ENCODE results near the gene SPART. TPM values are rescaled to one million over a fixed set of nuclear protein-coding genes. Genes with fewer than 3 reads are reported as not detected.
A peak's percentile ranks its signal among the peaks of the same experiment; 100 is the strongest.
"Not testable (repeated sequence)": the region's sequence is repeated elsewhere in the genome, so short reads cannot be mapped to it uniquely, and the experiment has no call there.

Gene SPART
- total RNA-seq, 1 experiment from 2014 or later, result 52.2 TPM

- no peak for DNase-seq (ENCODE audit: low read depth)
Observed at GRCh38 chr13:36354842-36355623, 8.8 kb upstream of the SPART start.

GRCh38 chr13:36353001-36353400, 6.8 kb upstream of the SPART start:
- no peak for DNase-seq (ENCODE audit: low read depth)

GRCh38 chr13:36352350-36352749, 6.2 kb upstream of the SPART start:
- peak; percentile 9 for DNase-seq (ENCODE audit: low read depth)

GRCh38 chr13:36347531-36348210, 1.5 kb upstream of the SPART start:
- no peak for DNase-seq (ENCODE audit: low read depth)

- peak; percentile 84 for DNase-seq (ENCODE audit: low read depth)
Observed at GRCh38 chr13:36345438-36346221, 564 bp downstream of the SPART start.

- DNase-seq (ENCODE audit: low read depth), result peak; percentile 42
Observed at GRCh38 chr13:36344886-36345437, 1.2 kb downstream of the SPART start.

- peak; percentile 11 for DNase-seq (ENCODE audit: low read depth)
Observed at GRCh38 chr13:36344173-36344572, 2.0 kb downstream of the SPART start.

- DNase-seq (ENCODE audit: low read depth), result no peak
Observed at GRCh38 chr13:36343766-36344165, 2.4 kb downstream of the SPART start.

GRCh38 chr13:36342715-36343114, 3.5 kb downstream of the SPART start:
- DNase-seq (ENCODE audit: low read depth), result no peak

- DNase-seq (ENCODE audit: low read depth), result peak; percentile 62
Observed at GRCh38 chr13:36341718-36342117, 4.5 kb downstream of the SPART start.

GRCh38 chr13:36339600-36340155, 6.5 kb downstream of the SPART start:
- DNase-seq (ENCODE audit: low read depth), result no peak

- no peak for DNase-seq (ENCODE audit: low read depth)
Observed at GRCh38 chr13:36337938-36338641, 8.1 kb downstream of the SPART start.

- peak; percentile 50 for DNase-seq (ENCODE audit: low read depth)
Observed at GRCh38 chr13:36332986-36333385, 13.2 kb downstream of the SPART start.

- DNase-seq (ENCODE audit: low read depth), result not testable (repeated sequence)
Observed at GRCh38 chr13:36332255-36332654, 13.9 kb downstream of the SPART start.

GRCh38 chr13:36331280-36331679, 14.9 kb downstream of the SPART start:
- DNase-seq (ENCODE audit: low read depth), result no peak

GRCh38 chr13:36329361-36329760, 16.8 kb downstream of the SPART start:
- no peak for DNase-seq (ENCODE audit: low read depth)

GRCh38 chr13:36328821-36329220, 17.4 kb downstream of the SPART start:
- no peak for DNase-seq (ENCODE audit: low read depth)

- no peak for DNase-seq (ENCODE audit: low read depth)
Observed at GRCh38 chr13:36325912-36326311, 20.3 kb downstream of the SPART start.

GRCh38 chr13:36324881-36325280, 21.3 kb downstream of the SPART start:
- DNase-seq (ENCODE audit: low read depth), result not testable (repeated sequence)

GRCh38 chr13:36323951-36324566, 22.1 kb downstream of the SPART start:
- peak; percentile 87 for DNase-seq (ENCODE audit: low read depth)

GRCh38 chr13:36323408-36323807, 22.8 kb downstream of the SPART start:
- DNase-seq (ENCODE audit: low read depth), result no peak

All from M059J (cell line).